Hepatic stellate cell (primary cell): ENCODE measurements around the gene TRIM71.
"Not testable (repeated sequence)": the region's sequence is repeated elsewhere in the genome, so short reads cannot be mapped to it uniquely, and the experiment has no call there.

Experiments
- DNase-seq: peaks from one replicate; pipeline ENCODE4 v3.0.0; 2011; ENCODE audit warnings: low spot score

TRIM71 gene

GRCh38 chr3:32890420-32891276 lies 72.9 kb downstream of the TRIM71 start:
- no peak for DNase-seq

- DNase-seq, result no peak
Observed at GRCh38 chr3:32891365-32891764, 73.6 kb downstream of the TRIM71 start.

DNA sequence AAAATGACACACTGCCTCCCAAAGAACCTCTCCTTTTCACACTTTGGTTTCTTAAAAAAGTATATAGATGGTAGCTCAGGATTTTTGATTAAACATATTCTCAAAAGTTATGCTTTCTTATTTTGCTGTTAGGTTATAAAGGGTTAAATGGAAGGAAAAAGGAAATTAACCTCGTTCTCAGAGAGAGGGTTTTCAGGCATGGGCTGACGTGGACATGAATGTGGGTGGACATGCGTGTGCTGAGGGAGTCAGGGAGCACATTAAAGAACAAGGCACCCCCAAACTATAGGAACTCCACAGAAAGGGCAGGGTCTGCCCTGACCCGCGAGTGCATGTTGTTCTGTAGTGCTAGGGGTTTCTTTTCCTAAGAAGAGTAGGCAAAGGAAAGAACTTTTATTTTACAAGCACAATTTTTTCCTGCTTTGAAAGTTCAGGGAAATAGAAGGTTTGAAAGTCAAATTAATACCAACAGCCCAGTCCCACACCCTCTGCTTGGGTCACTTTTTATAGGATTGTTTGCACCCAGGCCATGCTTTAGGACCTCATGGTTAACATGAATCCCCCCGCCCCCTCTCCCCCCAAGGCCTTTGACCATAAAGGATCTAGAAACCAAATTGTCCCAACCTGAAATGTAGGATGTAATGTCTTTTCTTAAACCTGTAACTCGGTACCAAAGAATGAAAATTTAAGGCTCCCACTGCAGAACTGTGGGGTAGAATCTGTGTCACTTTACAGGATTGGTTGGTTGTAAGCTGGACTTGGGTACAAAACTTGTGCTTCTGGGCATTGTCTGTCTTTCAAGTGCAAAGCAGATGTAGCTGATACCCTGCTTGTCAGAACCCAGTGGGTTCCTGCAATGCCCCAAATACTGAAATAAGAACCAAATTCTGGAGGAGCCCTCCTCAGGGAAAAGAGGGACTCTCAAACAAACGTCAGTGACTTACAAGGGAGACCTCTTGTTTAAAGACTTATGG lies 75.1 kb downstream of the TRIM71 start:
- no peak for DNase-seq

- no peak for DNase-seq
Observed at GRCh38 chr3:32894977-32895376, 77.2 kb downstream of the TRIM71 start.

DNA sequence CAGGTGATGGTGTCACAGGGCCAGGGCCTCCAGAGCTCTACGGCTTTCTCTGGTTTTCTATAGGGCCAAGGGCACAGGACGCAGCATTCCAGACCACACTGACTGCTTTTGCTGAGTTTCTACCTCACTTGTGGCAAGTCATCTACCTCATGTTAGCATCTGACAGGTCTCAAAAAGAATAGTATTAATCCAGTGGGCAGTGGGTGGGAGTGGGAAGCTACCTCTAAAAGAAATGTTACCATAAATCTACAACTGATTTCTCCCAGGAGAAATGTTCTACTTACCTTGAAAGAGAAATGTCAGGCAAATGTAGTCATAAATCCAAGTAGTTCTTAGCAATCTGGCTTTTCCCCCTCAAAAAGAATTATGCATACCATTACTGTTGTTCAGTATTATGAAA lies 77.9 kb downstream of the TRIM71 start:
- no peak for DNase-seq

DNA sequence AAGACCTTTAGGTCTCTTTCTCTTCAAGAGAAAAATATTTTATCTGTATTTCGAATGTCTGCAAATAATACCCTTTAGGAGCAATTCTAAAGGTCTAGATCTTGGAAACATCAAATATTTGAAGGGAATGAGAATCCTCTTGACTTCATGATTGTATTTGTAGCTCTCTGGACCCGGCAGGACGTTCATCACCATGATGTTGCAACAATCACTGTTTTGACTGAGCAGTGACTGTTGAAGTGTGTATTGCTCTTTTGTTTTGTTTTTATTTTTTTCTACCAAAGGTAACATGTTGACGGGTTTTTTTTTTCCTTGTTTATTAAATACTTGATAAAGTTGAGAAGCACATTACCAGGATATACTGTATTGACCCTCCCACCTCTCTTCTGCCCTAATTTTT lies 78.3 kb downstream of the TRIM71 start:
- DNase-seq, result no peak

GRCh38 chr3:32897001-32897601 lies 79.3 kb downstream of the TRIM71 start:
- DNase-seq, result no peak

GRCh38 chr3:32897981-32898623 lies 80.3 kb downstream of the TRIM71 start:
- no peak for DNase-seq

DNA sequence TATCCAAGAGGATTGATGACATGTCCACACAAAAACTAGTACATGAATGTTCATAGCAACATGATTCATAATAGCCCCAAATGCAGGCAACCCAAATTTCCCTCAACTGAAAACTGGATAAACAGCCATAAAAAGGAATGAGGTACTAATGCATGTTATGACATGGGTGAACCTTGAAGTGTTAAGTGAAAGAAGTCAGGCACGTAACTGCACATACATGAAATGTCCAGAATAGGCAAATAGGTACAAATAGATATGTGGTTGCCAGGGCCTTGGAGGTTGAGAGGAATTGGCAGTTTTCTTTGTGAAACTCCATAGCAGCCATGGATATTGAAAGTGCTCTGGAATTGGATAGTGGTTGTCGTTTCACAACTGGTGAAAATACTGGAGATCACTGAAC lies 81.5 kb downstream of the TRIM71 start:
- no peak for DNase-seq

- no peak for DNase-seq
Observed at GRCh38 chr3:32901005-32901932, 83.5 kb downstream of the TRIM71 start.

GRCh38 chr3:32902887-32903371 lies 85.1 kb downstream of the TRIM71 start:
- DNase-seq, result not testable (repeated sequence)

GRCh38 chr3:32903953-32904352 lies 86.2 kb downstream of the TRIM71 start:
- no peak for DNase-seq

GRCh38 chr3:32909999-32910398 lies 92.2 kb downstream of the TRIM71 start:
- DNase-seq, result no peak

DNA sequence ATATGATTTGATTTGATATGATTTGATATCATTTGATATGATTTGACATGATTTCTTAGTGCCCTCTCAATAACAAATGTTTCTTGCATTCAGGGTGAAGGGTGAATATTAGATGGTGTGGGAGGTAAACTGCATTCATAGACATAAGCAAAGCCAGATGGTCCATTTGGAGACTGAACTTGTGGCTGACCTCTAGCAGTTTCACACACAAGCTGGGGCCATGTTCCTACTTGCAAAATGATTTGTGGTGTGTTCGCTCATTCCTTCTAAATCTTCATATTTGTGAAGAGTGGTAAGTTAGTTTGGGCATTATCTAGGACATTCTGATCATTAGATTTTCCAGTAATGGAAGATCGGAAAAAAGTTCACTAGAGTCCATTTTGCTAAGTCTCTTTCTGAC lies 93.2 kb downstream of the TRIM71 start:
- no peak for DNase-seq

- no peak for DNase-seq
Observed at GRCh38 chr3:32912046-32912445, 94.2 kb downstream of the TRIM71 start.

GRCh38 chr3:32913790-32914446 lies 96.1 kb downstream of the TRIM71 start:
- no peak for DNase-seq

- no peak for DNase-seq
Observed at GRCh38 chr3:32919920-32920319, 102.1 kb downstream of the TRIM71 start.

DNA sequence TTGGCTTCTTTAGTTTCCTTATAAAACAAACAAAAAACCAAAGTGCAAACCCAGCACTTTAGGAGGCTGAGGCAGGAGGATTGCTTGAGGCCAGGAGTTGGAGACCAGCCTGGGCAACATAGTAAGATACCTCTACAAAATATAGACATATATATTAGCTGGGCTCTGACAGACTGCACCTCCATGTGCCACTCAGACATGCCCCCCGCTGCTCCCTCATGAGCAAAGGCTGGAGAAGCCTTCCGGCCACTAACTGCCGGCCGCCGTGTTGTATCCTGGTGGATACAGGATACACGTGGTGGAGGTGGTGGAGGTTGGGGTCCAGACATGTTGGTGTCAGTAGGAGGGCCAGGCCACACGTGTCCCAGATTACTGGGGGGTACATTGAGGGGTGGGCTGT lies 104.3 kb downstream of the TRIM71 start:
- no peak for DNase-seq

DNA sequence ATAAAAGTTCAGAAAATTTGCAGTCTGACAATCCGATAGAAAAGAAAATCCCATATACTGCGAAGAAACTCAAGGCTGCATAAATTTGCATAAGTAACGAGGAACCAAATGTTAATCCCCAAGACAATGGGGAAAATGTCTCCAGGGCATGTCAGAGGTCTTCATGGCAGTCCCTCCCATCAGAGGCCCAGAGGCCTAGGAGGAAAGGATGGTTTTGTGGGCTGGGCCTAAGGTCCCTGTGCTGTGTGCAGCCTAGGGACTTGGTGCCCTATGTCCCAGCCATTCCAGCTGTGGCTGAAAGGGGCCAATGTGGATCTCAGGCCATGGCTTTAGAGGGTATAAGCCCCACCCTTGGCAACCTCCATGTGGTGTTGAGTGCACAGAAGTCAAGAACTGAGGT lies 112.4 kb downstream of the TRIM71 start:
- DNase-seq, result no peak

DNA sequence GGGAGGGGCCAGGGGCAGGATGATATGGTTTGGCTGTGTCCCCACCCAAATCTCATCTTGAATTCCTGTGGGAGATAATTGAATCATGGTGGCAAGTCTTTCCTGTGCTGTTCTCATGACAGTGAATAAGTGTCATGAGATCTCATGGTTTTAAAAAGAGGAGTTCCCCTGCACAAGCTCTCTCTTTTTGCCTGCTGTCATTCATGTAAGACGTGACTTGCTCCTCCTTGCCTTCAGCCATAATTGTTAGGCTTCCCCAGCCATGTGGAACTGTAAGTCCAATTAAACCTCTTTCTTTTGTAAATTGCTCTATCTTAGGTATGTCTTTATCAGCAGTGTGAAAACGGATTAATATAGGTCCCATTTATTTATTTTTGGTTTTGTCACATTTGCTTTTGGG lies 113.5 kb downstream of the TRIM71 start:
- DNase-seq, result not testable (repeated sequence)
